Gastroesophageal sphincter (tissue), 3 donors: Measurements from ENCODE around the gene TUT4.

Source experiments
- CTCF ChIP-seq, 4 experiments: fragments of 200-600 bp in 2 of 4; fragments of 450-650 bp in 2 of 4; sonication (generic) in 1 of 4; IDR thresholded peaks; one replicate each; pipeline ENCODE4 v1.5.1; 2017 to 2019; ENCODE audit warnings: antibody characterized with exemption in 4 of 4, mild to moderate bottlenecking in 2 of 4, moderate library complexity in 2 of 4
- POLR2A ChIP-seq, 2 donors: fragments of 450-650 bp; IDR thresholded peaks; one replicate each; pipeline ENCODE4 v1.6.1; 2017; ENCODE audit warnings: antibody characterized with exemption in 2 of 2, mild to moderate bottlenecking in 2 of 2, moderate library complexity in 1 of 2

- TF ChIP-seq POLR2A (IDR thresholded peaks at IDR 0.05), result no peak
- TF ChIP-seq CTCF (IDR thresholded peaks at IDR 0.05), result no peak
Measured at GRCh38 chr1:52463891-52464290, 89.0 kb downstream of the TUT4 start.
